ENCODE data around the gene SLC25A24.

DNA sequence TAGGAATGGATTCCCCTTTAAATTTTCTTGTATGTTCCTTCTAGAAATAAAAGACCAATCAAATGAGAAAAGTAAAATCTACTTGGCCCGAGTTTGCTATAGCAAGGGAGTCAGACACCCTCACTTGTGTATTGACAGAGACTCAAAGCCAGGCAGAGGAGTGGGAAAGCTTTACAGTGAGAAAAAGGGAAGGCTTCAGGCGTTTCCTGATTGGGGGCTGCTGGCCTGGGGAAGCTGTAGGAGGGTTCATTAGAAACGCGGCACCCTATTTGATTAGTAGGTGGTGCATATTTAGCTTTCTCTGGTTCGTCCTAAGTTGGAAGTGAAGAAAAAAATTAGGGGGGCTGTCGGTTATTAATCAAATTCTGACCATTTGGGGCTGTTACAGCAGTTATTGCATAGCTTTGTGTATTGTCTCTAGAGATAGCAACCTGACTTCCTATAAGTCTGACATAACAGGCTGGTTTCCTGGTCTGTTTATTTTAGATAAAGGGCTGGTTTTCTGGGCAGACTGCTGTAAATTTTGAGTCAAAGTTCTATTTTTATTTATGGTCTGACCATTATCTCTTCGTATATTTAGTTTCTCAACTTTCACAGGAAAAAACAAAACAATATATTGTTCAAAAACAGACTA, 10.0 kb downstream of the SLC25A24 start:
- TF ChIP-seq CTCF (conservative IDR thresholded peaks at IDR 0.05; ENCODE audit: low read length) (no peak), EZH2phosphoT487 (IDR thresholded peaks at IDR 0.05; ENCODE audit: borderline replicate concordance) (no peak)
